ENCODE data around the gene INSIG2.
A peak's percentile ranks its signal among the peaks of the same experiment; 100 is the strongest.

Gene INSIG2

DNA sequence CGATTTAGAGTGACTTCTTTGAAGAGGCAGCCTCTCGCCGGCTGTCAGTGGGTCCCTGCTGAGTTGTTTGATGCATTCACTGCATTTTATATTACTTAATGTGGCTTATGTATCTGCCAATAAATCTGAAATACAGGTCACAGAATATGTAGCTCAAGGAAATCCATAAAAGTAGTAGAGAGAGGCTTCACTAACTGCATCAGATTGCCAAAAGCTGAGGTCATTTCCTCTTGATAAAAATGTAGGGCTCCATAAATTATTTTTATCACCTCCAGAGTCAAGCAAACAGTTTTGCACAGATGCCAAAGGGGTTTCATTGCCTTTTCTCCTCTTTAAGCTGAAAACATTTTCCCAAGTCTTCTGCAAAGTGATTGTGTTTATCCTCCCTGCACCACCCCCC, 37.9 kb upstream of the INSIG2 start:
- Histone ChIP-seq H3K9me3 (no peaks in the 10 kb centered on the region), H3K4me1 (ENCODE audit: control insufficient read depth in 1 of 2, insufficient read depth in 1 of 2, low read depth in 1 of 2, low read length in 1 of 2) (peaks cover 58 to 61% of the 10 kb centered on the region in 2 experiments), H3K27me3 (peaks cover 2% of the 10 kb centered on the region), H3K36me3 (no peaks in the 10 kb centered on the region), H3K27ac (peak overlapping the region; percentile 72), H3K4me3 (ENCODE audit: low read depth in 1 of 2, low read length in 1 of 2) (no peak overlapping the region)
- TF ChIP-seq, protein P1, sequence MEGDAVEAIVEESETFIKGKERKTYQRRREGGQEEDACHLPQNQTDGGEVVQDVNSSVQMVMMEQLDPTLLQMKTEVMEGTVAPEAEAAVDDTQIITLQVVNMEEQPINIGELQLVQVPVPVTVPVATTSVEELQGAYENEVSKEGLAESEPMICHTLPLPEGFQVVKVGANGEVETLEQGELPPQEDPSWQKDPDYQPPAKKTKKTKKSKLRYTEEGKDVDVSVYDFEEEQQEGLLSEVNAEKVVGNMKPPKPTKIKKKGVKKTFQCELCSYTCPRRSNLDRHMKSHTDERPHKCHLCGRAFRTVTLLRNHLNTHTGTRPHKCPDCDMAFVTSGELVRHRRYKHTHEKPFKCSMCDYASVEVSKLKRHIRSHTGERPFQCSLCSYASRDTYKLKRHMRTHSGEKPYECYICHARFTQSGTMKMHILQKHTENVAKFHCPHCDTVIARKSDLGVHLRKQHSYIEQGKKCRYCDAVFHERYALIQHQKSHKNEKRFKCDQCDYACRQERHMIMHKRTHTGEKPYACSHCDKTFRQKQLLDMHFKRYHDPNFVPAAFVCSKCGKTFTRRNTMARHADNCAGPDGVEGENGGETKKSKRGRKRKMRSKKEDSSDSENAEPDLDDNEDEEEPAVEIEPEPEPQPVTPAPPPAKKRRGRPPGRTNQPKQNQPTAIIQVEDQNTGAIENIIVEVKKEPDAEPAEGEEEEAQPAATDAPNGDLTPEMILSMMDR (IDR thresholded peaks at IDR 0.05), result no peak

DNA sequence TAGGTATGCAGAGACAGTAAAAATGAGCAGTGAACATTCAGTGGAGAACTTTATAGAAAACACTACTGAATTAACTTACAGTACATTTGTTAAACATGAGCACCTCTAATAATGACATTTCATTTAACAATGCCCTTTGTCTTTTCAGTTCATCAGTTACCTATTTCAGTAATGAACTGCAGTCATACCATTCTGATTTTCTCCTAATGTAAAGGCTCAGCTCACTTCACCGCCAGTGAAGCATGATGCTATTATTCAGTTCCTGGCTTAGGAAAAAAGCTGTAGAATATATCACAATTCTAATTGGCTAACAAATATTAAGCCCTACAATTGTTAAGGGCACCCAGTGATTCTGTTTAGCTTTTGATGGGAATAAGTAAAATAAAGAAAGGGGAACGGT, 37.3 kb upstream of the INSIG2 start:
- TF ChIP-seq, protein P1 (IDR thresholded peaks at IDR 0.05), result no peak
- Histone ChIP-seq H3K27me3 (no peaks in the 10 kb centered on the region), H3K36me3 (no peaks in the 10 kb centered on the region), H3K4me1 (ENCODE audit: control insufficient read depth in 1 of 2, insufficient read depth in 1 of 2, low read depth in 1 of 2, low read length in 1 of 2) (peaks cover 64 to 67% of the 10 kb centered on the region in 2 experiments), H3K4me3 (ENCODE audit: low read depth in 1 of 2, low read length in 1 of 2) (no peak overlapping the region), H3K9me3 (no peaks in the 10 kb centered on the region), H3K27ac (no peak overlapping the region)

DNA sequence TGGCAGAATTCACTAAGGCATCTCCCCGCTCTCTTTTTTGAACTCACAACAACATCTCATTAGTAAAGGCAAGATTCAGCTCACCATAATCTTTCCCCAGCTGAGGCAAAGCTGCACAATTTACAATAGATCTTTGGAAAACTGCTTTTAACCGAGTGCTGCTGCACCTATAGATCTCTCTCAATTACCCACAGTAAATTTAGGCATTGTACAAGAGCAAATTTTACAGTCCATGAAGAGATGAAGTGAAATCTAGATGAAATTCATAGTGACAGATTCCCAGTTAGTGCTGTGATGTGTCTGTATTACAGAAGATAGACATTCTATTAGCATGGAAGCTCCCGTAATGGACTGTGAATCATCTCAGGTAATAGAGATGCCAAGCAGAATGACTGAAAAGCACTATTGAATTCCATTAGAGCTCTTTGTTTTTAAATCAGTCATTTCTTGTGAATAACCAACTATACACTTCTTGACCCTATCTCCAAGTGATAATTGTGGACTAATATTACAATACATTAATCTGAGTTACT, 36.4 kb upstream of the INSIG2 start:
- Histone ChIP-seq H3K9me3 (no peaks in the 10 kb centered on the region), H3K36me3 (no peaks in the 10 kb centered on the region), H3K27me3 (no peaks in the 10 kb centered on the region), H3K4me1 (ENCODE audit: control insufficient read depth in 1 of 2, insufficient read depth in 1 of 2, low read depth in 1 of 2, low read length in 1 of 2) (peaks cover 70 to 71% of the 10 kb centered on the region in 2 experiments), H3K27ac (no peak overlapping the region), H3K4me3 (ENCODE audit: low read depth in 1 of 2, low read length in 1 of 2) (no peak overlapping the region)
- TF ChIP-seq, protein P1 (IDR thresholded peaks at IDR 0.05), result no peak

DNA sequence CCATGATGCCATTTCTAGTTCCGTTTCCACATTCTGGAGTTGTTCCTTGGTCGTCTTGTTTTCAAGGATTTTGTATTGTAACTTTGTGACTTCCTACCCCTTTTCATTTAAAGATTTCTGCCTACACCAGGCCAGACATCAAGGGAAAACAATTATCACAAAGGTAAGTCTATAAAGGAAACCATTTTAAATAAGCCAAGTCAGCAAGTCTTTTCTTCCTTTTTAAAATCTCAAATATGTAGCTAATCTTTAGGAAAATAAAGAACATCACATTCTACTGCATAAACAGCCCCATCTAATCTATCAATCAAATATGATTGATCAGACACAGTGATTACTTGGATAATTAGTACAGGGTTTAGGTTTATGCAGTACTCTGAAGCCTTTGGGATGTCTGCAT, 35.8 kb upstream of the INSIG2 start:
- H3K4me3 ChIP-seq (ENCODE audit: low read depth in 1 of 2, low read length in 1 of 2), result no peak overlapping the region
- TF ChIP-seq, protein P1 (IDR thresholded peaks at IDR 0.05), result no peak
- H3K9me3 ChIP-seq, result no peaks in the 10 kb centered on the region
- H3K36me3 ChIP-seq, result no peaks in the 10 kb centered on the region
- no peaks in the 10 kb centered on the region for H3K27me3 ChIP-seq
- no peak overlapping the region for H3K27ac ChIP-seq
- H3K4me1 ChIP-seq (ENCODE audit: control insufficient read depth in 1 of 2, insufficient read depth in 1 of 2, low read depth in 1 of 2, low read length in 1 of 2), result peaks cover 66 to 71% of the 10 kb centered on the region in 2 experiments

DNA sequence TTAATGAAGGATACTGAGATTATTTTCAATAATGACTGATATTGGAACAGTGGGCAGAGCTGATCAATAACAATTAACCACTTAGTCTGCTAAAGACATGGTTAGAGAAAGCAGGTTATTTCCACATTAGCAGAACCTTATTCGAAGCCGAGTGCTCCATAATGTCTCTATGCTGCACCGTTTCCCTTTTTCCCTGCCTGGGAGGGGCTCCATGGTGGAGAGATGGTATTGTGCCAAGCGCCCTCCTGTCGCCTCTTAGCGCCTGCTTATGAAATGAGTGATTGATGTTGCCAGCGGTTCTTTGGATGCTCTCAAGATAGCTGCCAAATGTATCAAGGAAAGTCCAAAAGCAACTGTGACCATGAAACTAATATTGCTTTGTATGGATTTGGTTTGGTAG, 34.6 kb upstream of the INSIG2 start:
- peaks cover 54 to 65% of the 10 kb centered on the region in 2 experiments for H3K4me1 ChIP-seq (ENCODE audit: control insufficient read depth in 1 of 2, insufficient read depth in 1 of 2, low read depth in 1 of 2, low read length in 1 of 2)
- H3K9me3 ChIP-seq, result no peaks in the 10 kb centered on the region
- TF ChIP-seq, protein P1 (IDR thresholded peaks at IDR 0.05), result no peak
- H3K36me3 ChIP-seq, result no peaks in the 10 kb centered on the region
- H3K27ac ChIP-seq, result no peak overlapping the region
- H3K4me3 ChIP-seq (ENCODE audit: low read depth in 1 of 2, low read length in 1 of 2), result no peak overlapping the region
- H3K27me3 ChIP-seq, result no peaks in the 10 kb centered on the region

Data from neutrophil (primary cell).